ENCODE results near the gene CRIP1.
A peak's percentile ranks its signal among the peaks of the same experiment; 100 is the strongest.

The CRIP1 gene

GRCh38 chr14:105470350-105471296 lies 16.1 kb upstream of the CRIP1 start:
- no peak for DNase-seq (ENCODE audit: low read depth in 3 of 3)

- no peak for DNase-seq (ENCODE audit: low read depth in 3 of 3)
These were observed 15.3 kb upstream of the CRIP1 start for GRCh38 chr14:105471297-105471821.

GRCh38 chr14:105471823-105472485 lies 14.7 kb upstream of the CRIP1 start:
- DNase-seq (ENCODE audit: low read depth in 3 of 3): no peak

GRCh38 chr14:105472486-105472991 lies 14.1 kb upstream of the CRIP1 start:
- DNase-seq (ENCODE audit: low read depth in 3 of 3): no peak

GRCh38 chr14:105473033-105473676 lies 13.5 kb upstream of the CRIP1 start:
- DNase-seq (ENCODE audit: low read depth in 3 of 3): no peak

- peak in 2 of 3 experiments; percentile 52 to 55 for DNase-seq (ENCODE audit: low read depth in 3 of 3)
These were observed 12.8 kb upstream of the CRIP1 start for GRCh38 chr14:105473677-105474482.

DNA sequence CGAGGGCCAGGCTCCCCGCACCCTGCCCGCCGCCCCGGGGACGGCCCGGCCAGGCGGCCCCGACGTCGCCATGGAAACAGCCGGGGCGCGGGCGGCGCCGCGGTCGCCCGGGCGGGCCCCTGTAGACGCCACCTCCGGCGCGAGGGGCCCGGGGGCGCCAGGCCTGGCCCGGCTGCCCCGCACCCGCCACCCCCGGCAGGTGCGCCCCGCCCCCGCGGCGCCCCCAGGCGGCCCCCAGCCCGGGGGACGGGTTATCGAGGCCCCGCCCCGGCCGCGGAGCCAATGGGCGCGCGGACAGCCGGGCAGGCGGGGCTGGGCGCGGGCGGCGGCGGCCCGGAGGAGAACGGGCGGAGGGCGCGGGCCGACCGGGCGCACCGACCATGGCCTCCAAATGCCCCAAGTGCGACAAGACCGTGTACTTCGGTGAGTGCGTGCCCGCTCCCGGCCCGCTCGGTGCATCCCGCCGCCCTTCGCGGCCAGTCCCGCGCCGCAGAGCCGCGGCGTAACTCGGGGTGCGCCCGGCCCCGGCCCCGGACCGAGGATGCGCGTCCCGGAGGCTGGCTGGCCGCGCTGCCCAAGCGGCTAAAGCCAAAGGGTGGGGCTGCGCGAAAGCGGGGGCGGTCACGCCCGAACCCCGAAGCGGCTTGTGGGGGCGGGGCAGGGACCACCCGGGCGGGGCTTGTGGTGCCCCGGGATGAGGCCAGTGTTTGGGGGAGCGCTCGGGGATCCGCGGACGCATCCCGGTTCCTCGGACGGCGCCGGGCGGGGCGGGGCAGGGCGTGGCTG lies 12.0 kb upstream of the CRIP1 start, which contains the start of gene CRIP2:
Gene CRIP2 (plus strand): TSS at position 339 of the 786 bp plus-strand sequence. CDS start 42 bp downstream, at position 381.
- no peak for DNase-seq (ENCODE audit: low read depth in 3 of 3)

DNA sequence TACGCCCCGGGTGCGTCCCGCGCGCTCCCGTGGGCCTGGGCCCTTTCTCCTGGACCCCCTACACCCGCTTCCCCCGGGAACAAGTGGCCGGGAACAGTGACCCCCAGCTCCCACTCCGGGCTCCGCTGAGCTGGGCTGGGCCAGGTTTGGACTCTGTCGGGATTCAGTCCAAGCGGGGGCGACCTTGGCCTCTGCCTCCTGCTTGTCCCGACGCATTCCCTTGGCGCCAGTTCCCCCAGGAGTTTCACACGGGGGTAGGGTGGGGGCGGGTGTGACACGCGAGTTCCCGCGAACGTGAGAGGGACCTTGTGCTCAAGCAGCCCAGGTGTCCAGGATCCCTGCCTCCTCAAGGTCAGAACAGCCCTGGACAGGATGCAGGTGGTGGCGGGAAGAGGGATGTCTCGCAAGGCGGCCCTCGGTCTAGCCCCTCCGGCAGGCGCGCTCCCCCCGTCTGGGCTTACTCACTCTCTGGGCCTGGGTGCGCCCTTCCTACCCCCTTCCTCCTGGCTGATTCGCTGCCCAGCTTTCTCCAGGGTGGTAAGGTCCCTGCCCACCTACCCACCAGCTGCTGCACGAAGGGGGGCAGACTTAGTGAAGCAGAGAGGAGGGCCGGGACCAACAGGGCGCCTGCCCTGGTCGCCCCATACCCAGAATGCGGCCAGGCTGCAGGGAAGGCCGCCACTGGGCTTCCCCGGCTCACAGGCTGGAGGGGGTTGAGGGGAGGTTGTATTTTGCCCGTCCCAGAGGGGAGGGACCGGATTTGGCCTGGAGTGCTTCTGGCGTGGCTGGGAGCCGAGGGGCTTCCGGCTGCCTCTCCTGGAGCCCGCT lies 11.2 kb upstream of the CRIP1 start:
- no peak for DNase-seq (ENCODE audit: low read depth in 3 of 3)

DNA sequence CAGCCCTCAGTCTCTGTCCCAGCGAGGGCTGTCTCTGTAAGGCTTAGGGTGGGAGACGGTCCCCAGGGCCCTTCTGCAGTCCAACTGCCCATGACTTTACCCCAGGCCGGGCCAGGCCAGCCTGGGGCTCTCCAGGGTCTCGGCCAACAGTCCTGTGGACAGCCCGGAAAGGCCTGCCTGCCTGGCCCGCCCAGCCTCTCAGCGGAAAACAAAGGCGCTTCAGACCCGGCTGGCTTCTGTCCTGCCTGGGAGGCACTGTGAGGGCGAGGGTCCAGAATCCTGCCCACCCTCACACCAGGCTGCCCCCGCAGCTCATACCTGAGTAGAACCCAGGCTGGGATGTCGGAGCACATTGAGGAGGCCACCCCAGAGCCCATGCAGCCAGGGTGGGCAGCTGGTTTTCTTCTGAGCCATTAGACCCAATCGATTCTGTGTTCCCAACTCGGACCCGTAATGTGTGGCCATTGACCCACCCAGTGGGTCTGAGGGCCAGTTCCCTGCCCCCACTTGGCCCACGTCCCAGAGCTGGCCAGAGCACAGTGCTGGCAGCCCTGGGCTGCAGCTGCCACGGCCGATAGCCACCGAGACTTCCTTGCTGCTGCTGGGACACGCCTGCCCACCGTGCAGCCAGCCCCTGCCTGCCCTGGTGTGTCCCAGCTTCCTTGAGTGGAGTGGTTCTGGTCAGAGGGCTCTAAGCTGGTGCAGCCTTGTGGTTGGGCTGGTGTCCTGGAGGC lies 10.4 kb upstream of the CRIP1 start:
- DNase-seq (ENCODE audit: low read depth in 3 of 3): no peak

- DNase-seq (ENCODE audit: low read depth in 3 of 3): no peak
These were observed 9.6 kb upstream of the CRIP1 start for GRCh38 chr14:105476831-105477659.

DNA sequence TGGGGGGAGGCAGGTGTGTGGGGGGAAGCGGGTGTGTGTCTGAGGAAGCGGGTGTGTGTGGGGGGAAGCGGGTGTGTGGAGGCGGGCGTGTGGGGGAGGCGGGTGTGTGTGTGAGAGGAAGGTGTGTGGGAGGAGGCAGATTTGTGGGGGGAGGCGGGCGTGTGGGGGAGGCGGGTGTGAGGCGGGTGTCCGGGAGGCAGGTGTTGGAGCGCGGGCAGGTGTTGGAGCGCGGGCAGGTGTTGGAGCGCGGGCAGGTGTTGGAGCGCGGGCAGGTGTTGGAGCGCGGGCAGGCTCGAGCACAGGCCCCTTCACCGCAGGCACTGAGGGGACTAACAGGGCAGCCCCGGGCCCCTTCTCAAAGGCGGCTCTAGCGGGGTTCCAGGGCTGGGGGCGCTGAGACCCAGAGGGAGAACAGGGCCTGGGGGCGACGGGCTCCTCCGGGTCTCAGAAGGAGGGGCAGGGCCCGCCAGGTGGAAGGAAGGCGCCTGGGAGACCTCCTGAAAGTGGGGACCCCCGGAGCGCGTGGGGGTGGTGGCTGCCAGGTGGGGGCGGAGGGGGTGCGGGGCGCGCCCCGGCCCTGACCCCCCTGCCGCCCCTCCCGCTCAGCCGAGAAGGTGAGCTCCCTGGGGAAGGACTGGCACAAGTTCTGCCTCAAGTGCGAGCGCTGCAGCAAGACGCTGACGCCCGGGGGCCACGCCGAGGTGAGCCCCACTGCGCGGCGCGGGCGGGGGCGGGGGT lies 8.9 kb upstream of the CRIP1 start:
- DNase-seq (ENCODE audit: low read depth in 3 of 3): peak in 1 of 3 experiments; percentile 42

GRCh38 chr14:105478398-105479251 lies 8.1 kb upstream of the CRIP1 start:
- DNase-seq (ENCODE audit: low read depth in 3 of 3): no peak

- DNase-seq (ENCODE audit: low read depth in 3 of 3): no peak
These were observed 7.1 kb upstream of the CRIP1 start for GRCh38 chr14:105479431-105480158.

DNA sequence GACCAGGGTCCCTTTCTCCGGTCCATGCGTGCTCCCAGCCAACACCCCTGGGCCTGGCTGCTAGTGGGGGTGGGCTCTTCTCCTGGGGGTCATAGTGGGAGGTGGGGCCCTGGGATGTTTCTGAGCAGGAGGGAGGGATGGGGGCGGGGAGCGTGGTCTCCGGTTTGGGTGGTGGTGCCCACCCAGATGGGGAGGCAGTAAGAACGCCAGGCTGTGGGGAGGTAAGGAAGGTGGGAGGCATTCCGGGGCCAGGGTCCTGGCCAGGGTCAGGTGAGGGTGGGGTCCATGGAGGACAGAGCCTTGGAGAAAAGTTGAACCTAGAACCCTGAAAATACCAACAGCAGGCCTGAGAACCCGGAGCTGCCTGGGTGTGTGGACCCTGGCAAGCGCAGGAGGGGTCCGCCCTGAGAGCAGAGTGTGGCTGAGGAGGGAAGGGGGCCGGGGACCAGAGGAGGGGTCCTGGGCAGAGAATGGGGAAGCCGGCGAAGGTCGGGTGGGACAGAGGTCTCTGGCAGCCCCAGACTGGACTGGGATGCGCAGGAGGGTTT lies 6.4 kb upstream of the CRIP1 start:
- DNase-seq (ENCODE audit: low read depth in 3 of 3): no peak

Measured in stimulated activated CD4-positive, alpha-beta T cell treated with anti-CD3 and anti-CD28 coated beads, TNF-alpha, amount 100 ng/mL, for 4 hours (primary cell).